Limb (tissue), 2 donors: ENCODE measurements around the gene BRMS1.
A peak's percentile ranks its signal among the peaks of the same experiment; 100 is the strongest.

ENCODE experiments used
- DNase-seq, 2 donors: peaks; one replicate each; pipeline ENCODE4 v3.0.0-alpha.2; 2016; ENCODE audit errors: extremely low spot score in 2 of 2

Gene BRMS1

GRCh38 chr11:66338276-66339161, 6.4 kb downstream of the BRMS1 start:
- DNase-seq = no peak

- DNase-seq = no peak
Measured at GRCh38 chr11:66337103-66337899, 7.6 kb downstream of the BRMS1 start.

GRCh38 chr11:66336234-66337102, 8.4 kb downstream of the BRMS1 start, which contains the start of gene RIN1:
Gene RIN1, minus strand, starts transcription at chr11:66336434. Its CDS starts 32 bp downstream, at chr11:66336402.
- peak in 1 of 2 donors; percentile 56 for DNase-seq

GRCh38 chr11:66335531-66336233, 9.2 kb downstream of the BRMS1 start:
- peak in 1 of 2 donors; percentile 55 for DNase-seq

- DNase-seq = no peak
Measured at GRCh38 chr11:66334605-66335442, 10.1 kb downstream of the BRMS1 start.

GRCh38 chr11:66333896-66334604, 10.9 kb downstream of the BRMS1 start:
- peak in 1 of 2 donors; percentile 29 for DNase-seq

- peak in 1 of 2 donors; percentile 21 for DNase-seq
Measured at GRCh38 chr11:66333220-66333877, 11.6 kb downstream of the BRMS1 start.

- no peak for DNase-seq
Measured at GRCh38 chr11:66332371-66333219, 12.3 kb downstream of the BRMS1 start.

GRCh38 chr11:66331542-66332370, 13.1 kb downstream of the BRMS1 start:
- peak in 1 of 2 donors; percentile 21 for DNase-seq

GRCh38 chr11:66330931-66331330, 14.0 kb downstream of the BRMS1 start:
- no peak for DNase-seq

- DNase-seq = no peak
Measured at GRCh38 chr11:66329165-66329673, 15.7 kb downstream of the BRMS1 start.

GRCh38 chr11:66328302-66329144, 16.4 kb downstream of the BRMS1 start:
- peak; percentile 55 to 86 for DNase-seq

- DNase-seq = no peak
Measured at GRCh38 chr11:66328031-66328301, 16.9 kb downstream of the BRMS1 start.

- DNase-seq = no peak
Measured at GRCh38 chr11:66327171-66328030, 17.5 kb downstream of the BRMS1 start.
